Activated T-helper 9 cell treated with anti-CD3 and anti-CD28 coated beads, Interleukin-2, amount 50 U/mL, for 16 hours (primary cell): ENCODE results near the gene C4orf36.

Source experiments
- DNase-seq: peaks from one replicate; pipeline ENCODE4 v3.0.0-alpha.2; 2020; ENCODE audit warnings: low read depth

The C4orf36 gene

DNA sequence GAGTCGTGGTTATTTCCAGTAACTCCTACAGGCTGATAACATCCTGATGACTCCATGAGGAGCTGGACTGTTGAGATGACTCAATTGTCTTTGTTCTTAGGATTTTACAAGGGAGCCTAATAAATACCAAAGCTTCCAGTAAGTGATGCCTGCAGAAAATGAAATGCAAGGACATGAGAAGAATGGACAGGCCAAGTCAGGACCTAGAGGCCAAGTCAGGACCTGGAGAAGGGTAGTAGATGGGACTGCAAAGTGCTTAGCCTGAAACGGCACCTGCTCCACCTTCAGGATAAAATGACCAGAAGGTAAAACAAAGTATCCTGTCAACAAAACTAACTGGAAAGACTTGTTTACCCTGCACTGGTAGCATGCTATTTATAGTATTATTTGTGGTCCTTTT, 36.6 kb downstream of the C4orf36 start:
- no peak for DNase-seq

DNA sequence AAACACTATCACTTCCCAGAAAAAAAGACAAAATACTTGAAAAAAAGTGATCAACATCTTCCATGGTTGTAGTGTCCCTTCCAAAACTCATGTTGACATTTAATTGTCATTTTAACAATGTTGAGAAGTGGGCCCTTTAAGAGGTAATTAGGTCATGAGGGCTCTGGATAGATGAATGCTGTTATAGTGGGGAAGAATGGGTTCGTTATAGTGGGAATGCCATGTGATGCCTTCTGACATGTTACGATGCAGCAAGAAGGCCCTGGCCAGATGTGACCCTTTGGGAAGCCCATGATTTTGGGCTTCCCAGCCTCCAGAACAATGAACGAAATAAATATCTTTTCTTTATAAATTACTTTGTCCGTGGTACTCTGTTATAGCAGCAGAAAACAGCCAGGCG, 39.0 kb downstream of the C4orf36 start:
- DNase-seq, result no peak

DNA sequence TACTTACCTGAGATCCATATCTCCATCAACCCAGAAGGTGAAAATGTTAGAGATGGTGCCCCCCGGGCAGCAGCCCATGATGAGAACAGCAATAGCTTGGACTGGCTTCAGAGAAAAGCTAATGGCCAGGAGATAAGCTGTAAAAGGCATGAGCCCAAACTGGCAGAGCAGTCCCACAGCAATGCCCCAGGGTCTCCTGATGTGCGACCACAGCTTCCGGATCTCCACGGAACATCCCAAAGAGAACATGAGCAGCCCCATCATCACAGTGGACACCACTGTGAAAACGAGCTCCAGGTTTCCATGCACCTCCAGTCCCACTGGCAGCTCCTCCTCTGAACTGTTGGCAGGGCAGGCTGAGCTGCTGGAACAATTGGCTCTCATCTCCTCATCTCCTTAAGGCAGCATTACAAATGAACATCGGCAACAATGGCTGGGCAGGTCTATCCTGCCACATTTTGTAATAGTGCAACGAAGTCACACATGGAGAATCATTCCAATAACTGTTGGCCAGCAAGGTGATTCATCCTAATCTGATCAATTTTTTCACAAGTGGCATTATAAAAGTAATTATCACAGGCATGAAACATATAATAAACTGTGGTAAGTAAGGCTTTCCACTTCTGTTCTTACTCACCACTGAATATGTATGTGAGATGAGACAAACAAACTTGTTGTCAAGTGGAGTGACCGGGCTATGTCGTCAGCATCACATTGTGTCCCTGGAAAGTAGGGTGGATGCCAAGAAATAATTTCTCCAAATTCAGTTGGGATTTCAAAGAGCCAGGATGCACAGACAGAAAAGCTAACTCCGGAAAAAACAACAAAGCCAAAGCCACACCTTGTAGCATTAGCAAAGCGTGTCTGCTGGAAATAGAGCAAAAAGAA, 43.2 kb downstream of the C4orf36 start, which contains the start of gene SLC10A6:
SLC10A6 (minus strand) TSS at position 653 of the 888 bp plus-strand sequence; CDS start at position 384, 269 bp downstream.
- no peak for DNase-seq

DNA sequence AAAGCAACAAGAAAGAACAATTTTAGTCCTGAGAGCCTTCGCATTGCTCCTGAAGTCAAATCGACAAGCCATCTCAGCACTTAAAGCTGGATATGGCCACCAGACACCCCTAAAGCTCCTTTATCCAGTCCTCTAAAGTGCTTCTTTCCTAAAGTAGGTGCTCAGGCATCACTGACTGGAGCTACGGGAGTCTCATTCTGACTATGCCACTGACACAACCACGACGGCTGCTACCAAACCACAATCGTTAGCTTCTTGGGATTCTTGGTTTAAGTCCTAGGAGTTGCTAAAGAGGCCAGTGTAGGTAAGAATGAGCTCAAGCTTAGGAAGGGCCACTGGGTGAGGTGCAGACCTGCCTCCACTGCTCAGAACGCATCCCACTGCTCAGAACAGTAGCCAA, 44.1 kb downstream of the C4orf36 start:
- DNase-seq, result no peak

DNA sequence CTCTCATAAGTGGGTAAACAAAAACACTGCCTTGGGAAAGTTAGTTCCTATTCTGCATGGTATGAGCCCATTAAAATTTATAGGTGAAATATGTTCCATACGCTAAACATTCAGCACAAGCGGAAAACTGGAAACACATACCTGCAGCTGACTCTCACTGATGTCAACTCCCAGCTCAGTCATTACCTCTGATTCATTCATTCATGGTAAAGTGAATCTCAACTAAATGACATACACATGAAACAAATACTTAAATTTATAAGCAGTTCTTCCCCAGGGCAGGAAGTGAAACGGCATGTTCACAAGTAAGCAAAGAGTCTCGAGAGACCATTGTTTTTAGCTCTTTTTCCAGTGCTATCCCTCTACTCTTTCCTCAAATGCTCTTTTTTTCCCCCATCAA, 44.7 kb downstream of the C4orf36 start:
- no peak for DNase-seq

DNA sequence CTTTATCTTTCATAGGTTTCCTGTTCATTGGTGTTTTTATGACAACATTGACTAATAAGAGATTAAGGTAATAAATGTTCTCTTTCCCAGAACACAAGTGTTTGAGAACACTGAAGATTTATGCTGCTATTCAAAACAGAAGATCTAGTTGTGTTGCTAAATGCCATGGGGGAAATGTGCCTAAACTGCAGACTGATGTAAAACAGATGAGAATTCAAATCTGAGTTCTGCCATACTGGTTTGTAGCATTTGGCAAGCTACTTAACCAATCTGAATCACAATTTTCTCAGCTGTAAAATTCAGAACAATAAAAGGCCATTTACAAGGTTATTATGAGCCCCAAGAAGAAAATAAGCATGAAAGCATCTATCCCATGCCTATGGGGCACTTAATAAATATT, 45.3 kb downstream of the C4orf36 start:
- no peak for DNase-seq

DNA sequence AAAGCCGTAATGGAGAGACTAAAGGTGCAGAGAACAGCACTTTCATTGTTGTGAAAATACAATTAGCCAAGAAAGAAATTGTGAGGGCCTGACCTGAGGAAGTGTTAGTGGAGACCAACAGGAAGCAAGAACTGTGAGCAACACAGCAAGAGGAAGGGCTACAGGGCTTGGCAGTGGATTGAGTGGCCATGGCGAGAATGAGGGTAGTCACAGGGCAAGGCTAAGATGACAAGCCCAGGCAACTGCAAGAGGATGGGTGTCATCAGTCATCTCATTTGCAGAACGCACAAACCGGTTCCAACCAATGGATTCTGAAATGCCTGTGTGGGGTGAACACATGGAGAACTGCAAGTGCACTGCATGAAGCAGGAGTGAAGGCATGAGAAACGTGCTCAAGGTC, 46.6 kb downstream of the C4orf36 start:
- no peak for DNase-seq

DNA sequence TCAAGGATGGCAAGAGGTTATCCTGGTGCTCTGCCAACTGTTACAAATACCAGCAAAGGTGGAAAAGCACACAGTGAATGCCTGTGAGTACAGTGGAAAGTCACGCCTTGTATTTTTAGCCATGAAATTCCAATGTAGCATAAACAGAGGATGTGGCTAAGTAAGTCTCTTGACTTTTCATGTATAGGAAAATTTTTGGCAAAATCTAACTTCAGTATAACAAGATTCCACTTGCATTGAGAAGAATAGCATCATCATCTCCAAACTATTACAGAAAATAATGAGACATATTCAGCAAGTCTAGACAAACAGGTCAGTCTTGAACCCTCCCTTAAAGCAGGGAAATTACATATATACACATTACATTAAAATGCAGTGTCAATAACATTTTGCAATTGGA, 50.9 kb downstream of the C4orf36 start:
- no peak for DNase-seq

DNA sequence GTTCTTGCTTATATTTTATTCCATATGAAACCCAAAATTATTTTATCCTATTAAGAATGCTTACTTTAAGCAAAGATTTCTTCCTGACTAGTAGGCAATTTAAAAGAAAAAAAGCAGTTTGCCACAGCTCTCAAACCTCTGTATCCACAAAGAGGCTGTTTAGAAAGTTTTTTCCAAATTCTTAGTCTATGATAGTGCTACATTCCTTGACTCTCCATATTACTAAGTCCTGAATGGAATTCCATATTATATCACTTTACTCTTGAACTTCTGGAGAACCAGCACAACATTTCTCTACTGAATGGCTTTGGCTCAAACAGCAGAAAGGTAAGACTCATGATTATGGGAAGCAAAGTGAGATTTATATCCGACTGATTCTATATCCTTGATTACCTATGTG, 51.4 kb downstream of the C4orf36 start:
- DNase-seq, result no peak

DNA sequence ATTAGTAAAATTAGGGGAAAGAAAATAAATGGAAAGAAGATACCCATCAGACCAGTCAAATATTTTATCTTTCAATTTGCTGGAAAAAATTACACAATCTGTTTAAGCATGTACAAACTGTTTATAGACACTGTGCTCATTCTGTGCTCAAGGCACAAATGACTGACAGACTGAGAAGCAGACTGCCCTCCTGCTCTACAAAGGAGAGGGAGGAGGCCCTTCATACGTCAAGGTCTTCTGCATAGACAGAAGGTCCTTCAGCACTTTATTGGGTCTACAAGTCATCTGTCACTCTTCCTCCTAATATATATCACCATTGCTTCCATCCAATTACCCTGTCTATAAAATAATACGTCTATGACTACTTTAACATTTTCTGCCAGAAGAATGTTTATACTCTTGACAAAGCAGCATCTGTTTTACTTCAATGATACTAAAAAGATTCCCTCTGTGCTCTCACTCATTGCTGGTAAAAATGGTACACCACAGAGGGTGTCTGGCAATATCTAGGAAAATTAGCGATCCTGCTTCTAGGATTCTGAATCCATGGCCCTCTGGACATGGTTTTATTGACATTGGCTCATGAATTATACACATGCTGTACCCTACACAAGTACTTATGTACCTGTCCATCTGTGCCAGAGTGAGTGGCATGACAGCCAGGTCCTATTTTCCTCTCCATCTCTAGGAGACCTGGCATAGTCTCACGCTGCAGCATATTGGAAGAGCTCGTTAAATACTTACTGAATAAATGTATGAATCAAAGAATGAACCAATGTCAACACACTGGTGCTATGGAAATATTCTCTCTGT, 54.3 kb downstream of the C4orf36 start:
- no peak for DNase-seq

DNA sequence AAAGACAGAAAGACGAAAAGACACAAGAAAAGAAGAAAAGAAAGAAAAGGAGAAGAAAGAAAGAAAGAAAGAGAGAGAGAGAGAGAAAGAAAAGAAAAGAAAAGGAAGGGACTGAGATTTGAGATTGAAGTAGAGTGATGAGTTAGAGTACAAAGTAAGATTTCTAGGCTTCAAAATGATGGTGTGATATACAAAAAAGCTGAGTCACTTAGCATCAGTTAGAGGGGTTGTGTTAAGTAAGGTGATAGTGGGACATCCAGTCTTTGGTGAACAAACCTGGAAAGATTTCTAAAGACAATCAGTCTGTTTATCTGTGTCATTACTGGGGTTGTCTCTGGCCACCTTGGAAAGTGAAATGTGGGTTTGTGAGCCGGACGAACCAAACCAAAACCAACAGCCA, 56.5 kb downstream of the C4orf36 start:
- no peak for DNase-seq

DNA sequence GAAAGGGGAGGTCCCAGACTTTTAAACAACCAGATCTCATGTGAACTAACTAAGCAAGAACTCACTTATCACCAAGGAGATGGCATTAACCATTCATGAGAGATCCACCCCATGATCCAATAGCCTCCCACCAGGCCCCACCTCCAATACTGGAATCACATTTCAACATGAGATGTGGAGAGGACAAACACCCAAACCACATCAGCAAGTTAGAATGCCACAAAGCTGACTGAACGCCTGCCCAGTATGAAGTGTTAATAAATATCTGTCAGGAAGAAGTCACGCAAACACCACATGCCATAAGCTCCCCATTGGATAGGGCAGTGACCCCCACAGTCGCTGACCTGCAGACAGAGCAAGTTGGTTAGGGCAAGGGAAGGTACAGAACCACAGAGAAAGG, 57.3 kb downstream of the C4orf36 start:
- DNase-seq, result no peak

DNA sequence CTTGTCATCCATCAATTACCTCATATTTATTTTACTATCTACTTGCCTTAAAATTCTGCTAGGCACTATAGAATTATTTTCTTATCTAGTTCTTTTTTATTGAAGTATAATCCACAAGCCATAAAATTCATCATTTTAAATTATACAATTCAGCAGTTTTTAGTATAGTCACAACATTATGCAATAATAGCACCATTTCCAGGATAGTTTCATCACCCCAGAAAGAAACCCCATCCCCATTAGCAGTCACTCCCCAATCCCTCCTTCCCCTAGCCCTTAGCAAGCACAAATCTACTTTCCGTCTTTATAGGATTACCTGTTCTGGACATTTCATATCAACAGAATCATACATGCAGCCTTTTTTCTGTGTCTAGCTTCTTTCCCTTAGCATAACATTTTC, 58.6 kb downstream of the C4orf36 start:
- no peak for DNase-seq

DNA sequence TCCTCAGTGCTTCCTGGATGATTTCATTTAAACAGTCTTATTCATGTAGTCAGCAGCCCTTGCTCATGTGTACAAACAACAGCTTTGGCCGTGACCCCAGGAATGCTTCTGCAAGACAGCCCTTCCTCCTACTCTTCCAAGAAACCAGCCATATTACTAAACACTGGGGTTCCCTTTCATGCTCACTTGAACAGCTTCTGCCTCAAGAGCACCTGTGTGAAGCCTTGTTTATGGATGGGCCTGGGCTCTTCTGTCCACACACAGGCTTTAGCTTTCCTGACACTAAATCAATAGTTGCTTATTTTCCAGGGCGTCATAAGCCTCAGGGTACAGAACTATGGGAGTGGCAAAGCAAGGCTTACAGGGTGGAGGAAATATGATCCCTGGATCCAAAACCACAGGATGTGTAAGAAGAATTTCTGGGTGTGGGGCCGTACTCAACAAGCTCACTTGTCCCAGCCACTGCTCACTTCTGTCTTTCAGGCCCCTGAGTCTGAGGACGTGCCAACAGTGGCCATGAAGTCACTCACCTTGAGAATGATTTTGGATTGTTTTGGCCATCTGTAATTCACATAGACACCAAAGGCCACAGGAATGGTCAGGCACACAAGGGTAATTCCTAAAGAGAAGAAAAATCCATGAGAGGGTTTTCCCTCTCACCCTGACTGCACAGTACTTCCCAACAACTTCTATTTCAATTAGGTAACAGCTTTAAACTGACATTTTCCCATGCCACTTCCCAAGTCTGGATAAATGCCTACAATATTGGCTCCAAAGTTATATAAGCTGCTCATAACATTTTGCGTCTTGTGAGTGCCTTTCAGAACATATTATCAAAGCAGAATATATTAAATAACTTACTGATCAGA, 60.7 kb downstream of the C4orf36 start:
- no peak for DNase-seq
